ENCODE results near the gene STRN. TPM values are rescaled to one million over a fixed set of nuclear protein-coding genes. Genes with fewer than 3 reads are reported as not detected.

The STRN gene
- total and polyA plus RNA-seq, 10 of the 15 experiments (the other 5 are each of a cell fraction or from before 2014, with no cell fraction given), result 1.00 to 19.2 (median 9.1) TPM

DNA sequence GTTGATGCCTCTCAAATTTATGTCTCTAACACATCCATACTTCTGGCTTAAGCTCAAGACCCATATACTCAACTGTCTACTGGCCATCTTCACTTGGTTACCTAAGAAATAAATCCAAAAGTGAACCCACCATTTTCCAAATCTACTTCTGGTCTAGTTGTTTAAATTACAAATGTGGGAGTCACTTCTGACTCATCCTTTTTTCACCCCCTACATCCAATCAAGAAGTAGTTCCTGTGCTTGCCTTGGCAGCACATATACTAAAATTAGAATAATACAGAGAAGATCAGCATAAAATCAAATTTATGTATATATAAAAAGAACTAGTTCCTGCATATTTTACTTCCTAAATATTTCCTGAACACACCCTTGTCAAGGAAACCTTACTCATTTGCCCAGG lies 53.6 kb downstream of the STRN start:
- H3K9ac ChIP-seq (ENCODE audit: control insufficient read depth, insufficient read depth, low read length), result no peak overlapping the region
- ChIA-PET CTCF (no interaction called here), RAD21 (ENCODE audit: unreplicated experiment) (no interaction called here), POLR2A (interaction anchor here (0.6 kb wide), 1 partner anchor 16 kb away, joined by 3 read pairs; no protein-coding TSS in a partner anchor), SMC1A (ENCODE audit: uncharacterized antibody, unreplicated experiment) (interaction anchor here (0.7 kb wide), 1 partner anchor 97 kb away, joined by 4 read pairs; no protein-coding TSS in a partner anchor)
- H3K79me2 ChIP-seq (ENCODE audit: control insufficient read depth, insufficient read depth, low read length), result no peaks in the 10 kb centered on the region
- H3K4me3 ChIP-seq, result no peak overlapping the region
- no peak for ATAC-seq
- no peak overlapping the region for H3K4me2 ChIP-seq (ENCODE audit: control insufficient read depth, insufficient read depth)
- H3K27ac ChIP-seq (ENCODE audit: control insufficient read depth, insufficient read depth), result no peak overlapping the region
- no peaks in the 10 kb centered on the region for H3K4me1 ChIP-seq (ENCODE audit: control insufficient read depth, insufficient read depth, low read length)
- H4K20me1 ChIP-seq (ENCODE audit: control insufficient read depth, insufficient read depth), result no peaks in the 10 kb centered on the region
- H3K27me3 ChIP-seq (replicated peaks in 1 of 2; ENCODE audit: control insufficient read depth in 2 of 2, insufficient read depth in 2 of 2, low read length in 1 of 2), result no peaks in the 10 kb centered on the region
- H2AFZ ChIP-seq (ENCODE audit: control insufficient read depth, low read depth, low read length), result no peak overlapping the region
- intact Hi-C loops (cut with micrococcal nuclease; ENCODE audit: unreplicated experiment) (no loop called here), in situ Hi-C loops (cut with MboI) (no loop called here)
- H3K9me3 ChIP-seq (replicated peaks; ENCODE audit: control insufficient read depth, insufficient read depth, low read length), result no peaks in the 10 kb centered on the region
- no peak for DNase-seq (ENCODE audit: low read depth, low spot score)
- no peak for FAIRE-seq
- H3K36me3 ChIP-seq (ENCODE audit: control insufficient read depth in 2 of 2, insufficient read depth in 2 of 2, low read length in 1 of 2), result peaks cover 0 to 4% of the 10 kb centered on the region in 2 experiments; a peak in 2 of 4 replicates
- no TSS peak for BruUV-seq (replicated peaks)
- TF ChIP-seq, protein P1, sequence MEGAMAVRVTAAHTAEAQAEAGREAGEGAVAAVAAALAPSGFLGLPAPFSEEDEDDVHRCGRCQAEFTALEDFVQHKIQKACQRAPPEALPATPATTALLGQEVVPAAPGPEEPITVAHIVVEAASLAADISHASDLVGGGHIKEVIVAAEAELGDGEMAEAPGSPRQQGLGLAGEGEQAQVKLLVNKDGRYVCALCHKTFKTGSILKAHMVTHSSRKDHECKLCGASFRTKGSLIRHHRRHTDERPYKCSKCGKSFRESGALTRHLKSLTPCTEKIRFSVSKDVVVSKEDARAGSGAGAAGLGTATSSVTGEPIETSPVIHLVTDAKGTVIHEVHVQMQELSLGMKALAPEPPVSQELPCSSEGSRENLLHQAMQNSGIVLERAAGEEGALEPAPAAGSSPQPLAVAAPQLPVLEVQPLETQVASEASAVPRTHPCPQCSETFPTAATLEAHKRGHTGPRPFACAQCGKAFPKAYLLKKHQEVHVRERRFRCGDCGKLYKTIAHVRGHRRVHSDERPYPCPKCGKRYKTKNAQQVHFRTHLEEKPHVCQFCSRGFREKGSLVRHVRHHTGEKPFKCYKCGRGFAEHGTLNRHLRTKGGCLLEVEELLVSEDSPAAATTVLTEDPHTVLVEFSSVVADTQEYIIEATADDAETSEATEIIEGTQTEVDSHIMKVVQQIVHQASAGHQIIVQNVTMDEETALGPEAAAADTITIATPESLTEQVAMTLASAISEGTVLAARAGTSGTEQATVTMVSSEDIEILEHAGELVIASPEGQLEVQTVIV (IDR thresholded peaks at IDR 0.05; ENCODE audit: borderline replicate concordance, partially characterized antibody), result no peak
- TF ChIP-seq GATAD2B (conservative IDR thresholded peaks at IDR 0.05; ENCODE audit: low read depth), result no peak
- TF ChIP-seq, protein P2, sequence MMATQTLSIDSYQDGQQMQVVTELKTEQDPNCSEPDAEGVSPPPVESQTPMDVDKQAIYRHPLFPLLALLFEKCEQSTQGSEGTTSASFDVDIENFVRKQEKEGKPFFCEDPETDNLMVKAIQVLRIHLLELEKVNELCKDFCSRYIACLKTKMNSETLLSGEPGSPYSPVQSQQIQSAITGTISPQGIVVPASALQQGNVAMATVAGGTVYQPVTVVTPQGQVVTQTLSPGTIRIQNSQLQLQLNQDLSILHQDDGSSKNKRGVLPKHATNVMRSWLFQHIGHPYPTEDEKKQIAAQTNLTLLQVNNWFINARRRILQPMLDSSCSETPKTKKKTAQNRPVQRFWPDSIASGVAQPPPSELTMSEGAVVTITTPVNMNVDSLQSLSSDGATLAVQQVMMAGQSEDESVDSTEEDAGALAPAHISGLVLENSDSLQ (IDR thresholded peaks at IDR 0.05), result no peak
- TF ChIP-seq YBX1 (IDR thresholded peaks at IDR 0.05), result no peak
- no peak for TF ChIP-seq NFXL1 (IDR thresholded peaks at IDR 0.05; ENCODE audit: borderline replicate concordance)
- TF ChIP-seq ZNF384 (IDR thresholded peaks at IDR 0.05; ENCODE audit: borderline replicate concordance, low read depth, low read length), result no peak
- TF ChIP-seq STAT1 (conservative IDR thresholded peaks at IDR 0.05), result no peak
- no peak for TF ChIP-seq SMAD5 (IDR thresholded peaks at IDR 0.05; ENCODE audit: low read depth)
- TF ChIP-seq TCF3 (IDR thresholded peaks at IDR 0.05; ENCODE audit: borderline replicate concordance, insufficient read depth, low read depth, low read length), result no peak
- TF ChIP-seq ATF7 (IDR thresholded peaks at IDR 0.05; ENCODE audit: low read depth), result no peak
- TF ChIP-seq RELA (IDR thresholded peaks at IDR 0.05; ENCODE audit: borderline replicate concordance, partially characterized antibody), result no peak
- no peak for TF ChIP-seq CHD1 (IDR thresholded peaks at IDR 0.05; ENCODE audit: low read depth, low read length)
- TF ChIP-seq, protein P3, sequence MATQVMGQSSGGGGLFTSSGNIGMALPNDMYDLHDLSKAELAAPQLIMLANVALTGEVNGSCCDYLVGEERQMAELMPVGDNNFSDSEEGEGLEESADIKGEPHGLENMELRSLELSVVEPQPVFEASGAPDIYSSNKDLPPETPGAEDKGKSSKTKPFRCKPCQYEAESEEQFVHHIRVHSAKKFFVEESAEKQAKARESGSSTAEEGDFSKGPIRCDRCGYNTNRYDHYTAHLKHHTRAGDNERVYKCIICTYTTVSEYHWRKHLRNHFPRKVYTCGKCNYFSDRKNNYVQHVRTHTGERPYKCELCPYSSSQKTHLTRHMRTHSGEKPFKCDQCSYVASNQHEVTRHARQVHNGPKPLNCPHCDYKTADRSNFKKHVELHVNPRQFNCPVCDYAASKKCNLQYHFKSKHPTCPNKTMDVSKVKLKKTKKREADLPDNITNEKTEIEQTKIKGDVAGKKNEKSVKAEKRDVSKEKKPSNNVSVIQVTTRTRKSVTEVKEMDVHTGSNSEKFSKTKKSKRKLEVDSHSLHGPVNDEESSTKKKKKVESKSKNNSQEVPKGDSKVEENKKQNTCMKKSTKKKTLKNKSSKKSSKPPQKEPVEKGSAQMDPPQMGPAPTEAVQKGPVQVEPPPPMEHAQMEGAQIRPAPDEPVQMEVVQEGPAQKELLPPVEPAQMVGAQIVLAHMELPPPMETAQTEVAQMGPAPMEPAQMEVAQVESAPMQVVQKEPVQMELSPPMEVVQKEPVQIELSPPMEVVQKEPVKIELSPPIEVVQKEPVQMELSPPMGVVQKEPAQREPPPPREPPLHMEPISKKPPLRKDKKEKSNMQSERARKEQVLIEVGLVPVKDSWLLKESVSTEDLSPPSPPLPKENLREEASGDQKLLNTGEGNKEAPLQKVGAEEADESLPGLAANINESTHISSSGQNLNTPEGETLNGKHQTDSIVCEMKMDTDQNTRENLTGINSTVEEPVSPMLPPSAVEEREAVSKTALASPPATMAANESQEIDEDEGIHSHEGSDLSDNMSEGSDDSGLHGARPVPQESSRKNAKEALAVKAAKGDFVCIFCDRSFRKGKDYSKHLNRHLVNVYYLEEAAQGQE (IDR thresholded peaks at IDR 0.05; ENCODE audit: low read depth, low read length), result no peak
- no peak for TF ChIP-seq SMC3 (IDR thresholded peaks at IDR 0.05; ENCODE audit: borderline replicate concordance, low read length)
- no peak for TF ChIP-seq CREB1 (IDR thresholded peaks at IDR 0.05; ENCODE audit: low read depth)

Measured in GM12878 (cell line).